Keratinocyte (primary cell): ENCODE results near the gene RERG. TPM values are rescaled to one million over a fixed set of nuclear protein-coding genes. Genes with fewer than 3 reads are reported as not detected.

Experiments used
- DNase-seq: peaks from one replicate; pipeline ENCODE4 v3.0.0-alpha.2; 2011; ENCODE audit warnings: low read depth, missing footprints, low spot score
- FAIRE-seq: peaks from 2 replicates; lab custom pipeline; 2011; peaks lifted over from hg19 to GRCh38; lab: Jason Lieb, UNC
- H2AFZ ChIP-seq: 2 replicates; pipeline ENCODE4 v1.6.0; 2012; ENCODE audit warnings: low read length, control low read depth, inconsistent platforms; ENCODE audit not compliant: control insufficient read depth
- H3K27ac ChIP-seq: 2 replicates; pipeline ENCODE4 v1.5.1; 2011; ENCODE audit warnings: low read length; ENCODE audit not compliant: control insufficient read depth, insufficient read depth
- H3K27me3 ChIP-seq: 3 replicates; pipeline ENCODE4 v1.6.0; 2011; ENCODE audit warnings: low read length; ENCODE audit not compliant: control insufficient read depth, insufficient read depth; ENCODE audit errors: extremely low read depth
- H3K36me3 ChIP-seq, 2 experiments: 2 replicates in 1 of 2; 3 replicates in 1 of 2; pipeline ENCODE4 v1.5.1; 2011; ENCODE audit warnings: low read length in 2 of 2, mild to moderate bottlenecking in 1 of 2; ENCODE audit not compliant: control insufficient read depth in 2 of 2, insufficient read depth in 2 of 2; ENCODE audit errors: extremely low read depth in 1 of 2
- H3K4me1 ChIP-seq: 3 replicates; pipeline ENCODE4 v1.5.1; 2011; ENCODE audit warnings: low read length; ENCODE audit not compliant: control insufficient read depth, insufficient read depth; ENCODE audit errors: extremely low read depth
- H3K4me2 ChIP-seq: 3 replicates; pipeline ENCODE4 v1.6.0; 2011; ENCODE audit warnings: low read depth, low read length; ENCODE audit not compliant: control insufficient read depth, insufficient read depth; ENCODE audit errors: extremely low read depth
- H3K4me3 ChIP-seq, 3 experiments: fragments of 200-600 bp in 1 of 3; sonication (generic) in 1 of 3; 2 replicates in 2 of 3; 3 replicates in 1 of 3; pipeline ENCODE4 v1.5.1; 2011 to 2016; ENCODE audit warnings: low read length in 3 of 3, mild to moderate bottlenecking in 3 of 3, control low read depth in 2 of 3, inconsistent platforms in 1 of 3, low read depth in 1 of 3, mixed read lengths in 1 of 3, mixed run types in 1 of 3, moderate library complexity in 1 of 3; ENCODE audit not compliant: control insufficient read depth in 2 of 3, insufficient read depth in 2 of 3; ENCODE audit errors: extremely low read depth in 1 of 3
- H3K79me2 ChIP-seq: 2 replicates; pipeline ENCODE4 v1.6.0; 2012; ENCODE audit warnings: low read length; ENCODE audit not compliant: control insufficient read depth, insufficient read depth
- H3K9ac ChIP-seq: 3 replicates; pipeline ENCODE4 v1.6.0; 2011; ENCODE audit warnings: low read length; ENCODE audit not compliant: control insufficient read depth, insufficient read depth; ENCODE audit errors: extremely low read depth
- H3K9me1 ChIP-seq: 3 replicates; pipeline ENCODE4 v1.6.0; 2011; ENCODE audit warnings: low read length; ENCODE audit not compliant: control insufficient read depth, insufficient read depth; ENCODE audit errors: extremely low read depth
- H3K9me3 ChIP-seq: 2 replicates; pipeline ENCODE4 v1.5.1; 2012; ENCODE audit warnings: low read depth, low read length; ENCODE audit not compliant: control insufficient read depth
- H4K20me1 ChIP-seq: 3 replicates; pipeline ENCODE4 v1.6.0; 2011; ENCODE audit warnings: low read length; ENCODE audit not compliant: control insufficient read depth, insufficient read depth; ENCODE audit errors: extremely low read depth
- CTCF ChIP-seq, 3 experiments: IDR thresholded peaks in 1 of 3; conservative IDR thresholded peaks in 1 of 3; optimal IDR thresholded peaks in 1 of 3; 2 replicates in 2 of 3; 3 replicates in 1 of 3; pipeline versions ENCODE3 to v1.5.1; 2011; ENCODE audit warnings: low read length in 3 of 3, mild to moderate bottlenecking in 3 of 3, moderate library complexity in 2 of 3, control low read depth in 1 of 3, inconsistent platforms in 1 of 3; ENCODE audit not compliant: insufficient read depth in 2 of 3; ENCODE audit errors: extremely low read depth in 1 of 3
- EZH2 ChIP-seq: IDR thresholded peaks from one replicate; pipeline ENCODE4 v1.6.1; 2012; ENCODE audit warnings: inconsistent platforms, mild to moderate bottlenecking, low read length, moderate library complexity
- dilution Hi-C: fragments of 300-500 bp; cut with MboI; formaldehyde crosslinking; loops from one replicate; pipeline ENCODE4 v1.7.0; 2020; ENCODE audit warnings: low sequenced_read_pairs; ENCODE audit not compliant: extremely low pct_ligation_motif_present
- polyA plus RNA-seq, 5 experiments: library from polyadenylated mRNA; depleted of rRNA in 3 of 5; stranded (reverse) in 3 of 5; stranded (forward) in 1 of 5; unstranded in 1 of 5; fragments of >200 nt; gene quantifications; 1 replicate in 1 of 5; 2 replicates in 3 of 5; 3 replicates in 1 of 5; pipeline versions ENCODE4 v1.2.1 to v1.2.3, GENCODE V29; 2011 to 2012; ENCODE audit warnings: missing spikeins in 2 of 5, low read depth in 1 of 5, low replicate concordance in 1 of 5

The RERG gene
- polyA plus RNA-seq, 1 donor (not counting 4 experiments of a cell fraction or from before 2014, with no cell fraction given): not detected

- no peak for TF ChIP-seq CTCF (optimal IDR thresholded peaks at IDR 0.05 in 1 of 3, IDR thresholded peaks at IDR 0.05 in 1 of 3, conservative IDR thresholded peaks at IDR 0.05 in 1 of 3; ENCODE audit: extremely low read depth in 1 of 3, insufficient read depth in 2 of 3, low read length in 3 of 3)
- TF ChIP-seq EZH2: no peak
- Histone ChIP-seq H3K4me1 (no peaks in the 10 kb centered on the region), H3K36me3 (no peaks in the 10 kb centered on the region), H4K20me1 (no peaks in the 10 kb centered on the region), H3K27ac (no peak overlapping the region), H3K27me3 (no peaks in the 10 kb centered on the region), H3K79me2 (no peaks in the 10 kb centered on the region), H3K4me2 (no peak overlapping the region), H3K4me3 (no peak overlapping the region), H3K9me1 (no peaks in the 10 kb centered on the region), H3K9me3 (no peaks in the 10 kb centered on the region), H3K9ac (no peak overlapping the region), H2AFZ (no peak overlapping the region)
- dilution Hi-C loops: no loop called here
- FAIRE-seq (no peak), DNase-seq (no peak)
These were observed 19.7 kb upstream of the RERG start for GRCh38 chr12:15240898-15241297.

GRCh38 chr12:15234508-15234907 is 13.3 kb upstream of the RERG start:
- TF ChIP-seq EZH2 (no peak), CTCF (optimal IDR thresholded peaks at IDR 0.05 in 1 of 3, IDR thresholded peaks at IDR 0.05 in 1 of 3, conservative IDR thresholded peaks at IDR 0.05 in 1 of 3; ENCODE audit: extremely low read depth in 1 of 3, insufficient read depth in 2 of 3, low read length in 3 of 3) (no peak)
- DNase-seq (no peak), FAIRE-seq (no peak)
- peaks cover under 1% of the 10 kb centered on the region for H3K27me3 ChIP-seq
- H3K4me2 ChIP-seq: no peak overlapping the region
- H3K4me3 ChIP-seq: no peak overlapping the region
- H3K9me1 ChIP-seq: no peaks in the 10 kb centered on the region
- no peaks in the 10 kb centered on the region for H3K79me2 ChIP-seq
- no peaks in the 10 kb centered on the region for H3K36me3 ChIP-seq
- no peak overlapping the region for H3K9ac ChIP-seq
- no peaks in the 10 kb centered on the region for H4K20me1 ChIP-seq
- H3K4me1 ChIP-seq: no peaks in the 10 kb centered on the region
- H2AFZ ChIP-seq: no peak overlapping the region
- H3K27ac ChIP-seq: no peak overlapping the region
- H3K9me3 ChIP-seq: no peaks in the 10 kb centered on the region
- dilution Hi-C loops: no loop called here
